ENCODE data around the gene KCNIP2. TPM values are rescaled to one million over a fixed set of nuclear protein-coding genes. Genes with fewer than 3 reads are reported as not detected.

Gene KCNIP2
- total and polyA plus RNA-seq, 2 of the 13 experiments (the other 11 are each of a cell fraction or from before 2014, with no cell fraction given), result 0.42 to 0.70 TPM

- TF ChIP-seq PREB (CRISPR knock-in tag; IDR thresholded peaks at IDR 0.05) (no peak), KAT2B (IDR thresholded peaks at IDR 0.05; ENCODE audit: borderline replicate concordance, low read depth, low read length) (no peak), PAXIP1 (CRISPR knock-in tag; conservative IDR thresholded peaks at IDR 0.05) (no peak), ZNF280B (CRISPR knock-in tag; IDR thresholded peaks at IDR 0.05; ENCODE audit: borderline replicate concordance) (no peak), KDM2A (CRISPR knock-in tag; IDR thresholded peaks at IDR 0.05; ENCODE audit: borderline replicate concordance, low read depth) (peak; percentile 79), BRF2 (CRISPR knock-in tag; IDR thresholded peaks at IDR 0.05) (no peak), ZBED4 (CRISPR knock-in tag; IDR thresholded peaks at IDR 0.05; ENCODE audit: borderline replicate concordance) (no peak), MAF1 (CRISPR knock-in tag; IDR thresholded peaks at IDR 0.05; ENCODE audit: borderline replicate concordance) (no peak), ZNF205 (CRISPR knock-in tag; IDR thresholded peaks at IDR 0.05) (no peak), ZNF142 (CRISPR knock-in tag; IDR thresholded peaks at IDR 0.05) (peak; percentile 94)
Measured at GRCh38 chr10:101840741-101841453, 2.7 kb downstream of the KCNIP2 start (continued).
